ENCODE measurements around the gene ACTG2. TPM values are rescaled to one million over a fixed set of nuclear protein-coding genes. Genes with fewer than 3 reads are reported as not detected.

The ACTG2 gene
- total RNA-seq, 1 experiment from 2014 or later: 1.5 TPM

DNA sequence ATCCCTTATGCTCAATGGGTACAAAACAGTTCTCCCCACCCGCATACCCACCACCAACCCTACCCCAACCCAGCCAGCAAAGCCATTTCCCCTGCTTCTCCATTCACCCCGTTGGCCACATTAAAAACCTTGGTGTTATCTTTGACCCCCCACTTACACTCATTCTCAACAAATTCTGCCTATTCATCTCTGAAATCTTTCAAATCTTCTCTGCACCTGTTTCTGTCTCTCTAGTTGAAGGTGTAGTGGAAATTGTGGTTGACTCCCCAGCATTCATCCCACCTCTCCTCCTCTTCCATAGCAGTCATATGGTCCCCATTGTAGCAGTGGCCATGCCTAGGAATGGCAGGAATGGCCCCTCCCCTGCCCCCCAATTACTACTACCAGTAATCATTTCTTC is 71.4 kb downstream of the ACTG2 start:
- H4K91ac ChIP-seq (ENCODE audit: insufficient read length, low read depth, low read length): no peak overlapping the region
- H2BK5ac ChIP-seq (ENCODE audit: insufficient read length, low read length): no peak overlapping the region
- no peak overlapping the region for H4K5ac ChIP-seq (ENCODE audit: insufficient read length, low read depth, low read length)
- no peak overlapping the region for H2AFZ ChIP-seq (ENCODE audit: low read length)
- H3K9ac ChIP-seq (ENCODE audit: extremely low read depth, insufficient read length, low read length): no peak overlapping the region
- H3K27me3 ChIP-seq (ENCODE audit: insufficient read depth, low read length): no peaks in the 10 kb centered on the region
- H2BK15ac ChIP-seq (ENCODE audit: low read depth, low read length): no peak overlapping the region
- H3K79me2 ChIP-seq (ENCODE audit: insufficient read depth, low read length): no peaks in the 10 kb centered on the region
- no peak overlapping the region for H3K4me3 Mint-ChIP-seq
- H3K14ac ChIP-seq (ENCODE audit: insufficient read depth, low read length): no peak overlapping the region
- H3K27ac ChIP-seq (ENCODE audit: insufficient read length, low read depth, low read length): no peak overlapping the region
- H4K8ac ChIP-seq (replicated peaks; ENCODE audit: insufficient read length, low read depth, low read length): no peak overlapping the region
- peaks cover 5 to 9% (median 6%) of the 10 kb centered on the region in 3 experiments; a peak in 6 of 7 replicates for H3K36me3 Mint-ChIP-seq (ENCODE audit: insufficient read depth in 1 of 3, low read depth in 3 of 3)
- no CpG with 5 or more reads among the region's 2 CpGs for WGBS (ENCODE audit: extremely low coverage, insufficient read length, low lambda C conversion rate)
- H2BK20ac ChIP-seq (ENCODE audit: low read depth, low read length, poor library complexity, severe bottlenecking): no peak overlapping the region
- no peak overlapping the region for H3K27ac Mint-ChIP-seq
- H3K79me1 ChIP-seq (ENCODE audit: insufficient read depth, low read depth, low read length, poor library complexity, severe bottlenecking): no peaks in the 10 kb centered on the region
- H3K23me2 ChIP-seq (ENCODE audit: insufficient read length, low read depth, low read length, poor library complexity, severe bottlenecking): no peaks in the 10 kb centered on the region
- H2AK5ac ChIP-seq (ENCODE audit: insufficient read length, low read length): no peak overlapping the region
- H3K4ac ChIP-seq (ENCODE audit: low read depth, low read length): no peak overlapping the region
- H3T11ph ChIP-seq (ENCODE audit: low read length): no peak overlapping the region
- no peak for DNase-seq
- TF ChIP-seq, protein P1, sequence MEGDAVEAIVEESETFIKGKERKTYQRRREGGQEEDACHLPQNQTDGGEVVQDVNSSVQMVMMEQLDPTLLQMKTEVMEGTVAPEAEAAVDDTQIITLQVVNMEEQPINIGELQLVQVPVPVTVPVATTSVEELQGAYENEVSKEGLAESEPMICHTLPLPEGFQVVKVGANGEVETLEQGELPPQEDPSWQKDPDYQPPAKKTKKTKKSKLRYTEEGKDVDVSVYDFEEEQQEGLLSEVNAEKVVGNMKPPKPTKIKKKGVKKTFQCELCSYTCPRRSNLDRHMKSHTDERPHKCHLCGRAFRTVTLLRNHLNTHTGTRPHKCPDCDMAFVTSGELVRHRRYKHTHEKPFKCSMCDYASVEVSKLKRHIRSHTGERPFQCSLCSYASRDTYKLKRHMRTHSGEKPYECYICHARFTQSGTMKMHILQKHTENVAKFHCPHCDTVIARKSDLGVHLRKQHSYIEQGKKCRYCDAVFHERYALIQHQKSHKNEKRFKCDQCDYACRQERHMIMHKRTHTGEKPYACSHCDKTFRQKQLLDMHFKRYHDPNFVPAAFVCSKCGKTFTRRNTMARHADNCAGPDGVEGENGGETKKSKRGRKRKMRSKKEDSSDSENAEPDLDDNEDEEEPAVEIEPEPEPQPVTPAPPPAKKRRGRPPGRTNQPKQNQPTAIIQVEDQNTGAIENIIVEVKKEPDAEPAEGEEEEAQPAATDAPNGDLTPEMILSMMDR (conservative IDR thresholded peaks at IDR 0.05): no peak
- peaks cover 11% of the 10 kb centered on the region; the same call in 1 of the 2 replicates for H3K27me3 Mint-ChIP-seq (ENCODE audit: low read depth)
- no peak overlapping the region for H3K4me2 ChIP-seq (ENCODE audit: insufficient read depth, insufficient read length, low read length)
- peaks cover 5 to 7% of the 10 kb centered on the region in 2 experiments; a peak in 3 of 4 replicates for H3K4me1 Mint-ChIP-seq
- H3K9me3 ChIP-seq (ENCODE audit: control insufficient read depth, low read depth, low read length): no peaks in the 10 kb centered on the region
- H3K23ac ChIP-seq (ENCODE audit: insufficient read length, low read depth, low read length): no peak overlapping the region
- no peak overlapping the region for H2BK120ac ChIP-seq (ENCODE audit: low read depth, low read length, poor library complexity, severe bottlenecking)
- H4K20me1 ChIP-seq (ENCODE audit: control insufficient read depth, insufficient read depth, insufficient read length): no peaks in the 10 kb centered on the region
- H3K4me1 ChIP-seq (ENCODE audit: insufficient read depth, low read length): no peaks in the 10 kb centered on the region
- H3K9me3 Mint-ChIP-seq: no peaks in the 10 kb centered on the region
- no peak overlapping the region for H2BK12ac ChIP-seq (ENCODE audit: insufficient read length, low read depth, low read length)
- no peak overlapping the region for H3K56ac ChIP-seq (ENCODE audit: insufficient read length, low read depth, low read length)
- no peak overlapping the region for H3K18ac ChIP-seq (ENCODE audit: insufficient read length, low read depth, low read length)

All from H9 (cell line).